Pancreas (tissue), 10 donors: Measurements from ENCODE around the gene SLC43A2. TPM values are rescaled to one million over a fixed set of nuclear protein-coding genes. Genes with fewer than 3 reads are reported as not detected.
"Not testable (repeated sequence)": the region's sequence is repeated elsewhere in the genome, so short reads cannot be mapped to it uniquely, and the experiment has no call there.

Experiments
- ATAC-seq, 4 donors: fragments of 200-7000 bp; cut with Tn5 transposase; one replicate each; pipeline versions ENCODE4 v1.8.0 to v1.9.1; 2020; ENCODE audit warnings: mild to moderate bottlenecking in 4 of 4, moderate library complexity in 4 of 4
- DNase-seq, 6 donors: peaks; one replicate each; pipeline ENCODE4 v3.0.0-alpha.2; 2020
- FAIRE-seq: peaks from 2 replicates; lab custom pipeline; 2012; peaks lifted over from hg19 to GRCh38; lab: Jason Lieb, UNC
- H3K27ac ChIP-seq, 4 donors: fragments of 200-600 bp; sonication (generic); 1 replicate in 3 of 4; 2 replicates in 1 of 4; pipeline versions ENCODE4 v1.5.0 to v1.8.0; 2020
- H3K27me3 ChIP-seq, 4 donors: fragments of 200-600 bp; one replicate each; pipeline ENCODE4 v1.8.0; 2021
- H3K36me3 ChIP-seq, 3 donors: fragments of 200-600 bp; sonication (generic) in 1 of 3; one replicate each; pipeline versions ENCODE4 v1.5.0 to v1.8.0; 2020 to 2021
- H3K4me1 ChIP-seq, 3 donors: fragments of 200-600 bp; one replicate each; pipeline ENCODE4 v1.8.0; 2021
- H3K4me3 ChIP-seq, 4 donors: fragments of 200-600 bp; sonication (generic) in 2 of 4; one replicate each; pipeline versions ENCODE4 v1.5.0 to v1.8.0; 2020 to 2021
- H3K9me3 ChIP-seq, 4 donors: fragments of 200-600 bp; one replicate each; pipeline ENCODE4 v1.8.0; 2021
- WGBS, 2 donors: extraction: QIAGEN DNeasy Blood & Tissue Kit; methylation state at CpG; one replicate each; pipeline ENCODE4 v1.1.7; 2013; 5-methylcytosine and 5-hydroxymethylcytosine counted together
- intact Hi-C, 3 donors: fragments of 100-400 bp; cut with DNase I; formaldehyde crosslinking; loops; one replicate each; pipeline versions ENCODE4 v1.11.1 to v1.14.2; 2022
- polyA plus RNA-seq, 2 donors: library from polyadenylated mRNA; stranded (reverse); fragments of 200-250 nt; gene quantifications; one replicate each; pipeline ENCODE4 v1.2.3, GENCODE V29; 2013
- total RNA-seq, 6 donors: library from RNA; stranded (reverse); fragmentation: NEBNext Ultra II Directional in 4 of 6; extraction: Animal tissue kit (Norgen Biotek cat#: 25700) in 4 of 6; gene quantifications; one replicate each; pipeline versions ENCODE4 v1.2.1 to v1.2.4, GENCODE V29; 2021 to 2023
- TF ChIP-seq, protein P1 (sequence below), 4 donors: fragments of 200-600 bp; sonication (generic) in 3 of 4; IDR thresholded peaks; one replicate each; pipeline versions ENCODE4 v1.5.0 to v1.8.0; 2021; ENCODE audit warnings: antibody characterized with exemption in 4 of 4
- donor health status: healthy with polysubstance abuse.
- donor health status: DM: no; HTN: no; CAD: no; lungs with moderate emphysema.
- donor health status: DM: no; HTN: no; CAD: no.
- donor health status: control.
- donor health status: control.
- donor health status: Bipolar disorder and iron deficiency.
- donor health status: DM: yes; HTN: yes; CAD: no.
- donor health status: DM: no; HTN: no; CAD: no.
- donor health status: DM: no; HTN: no; CAD: no.
- donor health status: DM: yes; HTN: yes; CAD: no.

SLC43A2 gene
- total and polyA plus RNA-seq, 8 donors = 2.6 to 14.5 (median 9.8) TPM

DNA sequence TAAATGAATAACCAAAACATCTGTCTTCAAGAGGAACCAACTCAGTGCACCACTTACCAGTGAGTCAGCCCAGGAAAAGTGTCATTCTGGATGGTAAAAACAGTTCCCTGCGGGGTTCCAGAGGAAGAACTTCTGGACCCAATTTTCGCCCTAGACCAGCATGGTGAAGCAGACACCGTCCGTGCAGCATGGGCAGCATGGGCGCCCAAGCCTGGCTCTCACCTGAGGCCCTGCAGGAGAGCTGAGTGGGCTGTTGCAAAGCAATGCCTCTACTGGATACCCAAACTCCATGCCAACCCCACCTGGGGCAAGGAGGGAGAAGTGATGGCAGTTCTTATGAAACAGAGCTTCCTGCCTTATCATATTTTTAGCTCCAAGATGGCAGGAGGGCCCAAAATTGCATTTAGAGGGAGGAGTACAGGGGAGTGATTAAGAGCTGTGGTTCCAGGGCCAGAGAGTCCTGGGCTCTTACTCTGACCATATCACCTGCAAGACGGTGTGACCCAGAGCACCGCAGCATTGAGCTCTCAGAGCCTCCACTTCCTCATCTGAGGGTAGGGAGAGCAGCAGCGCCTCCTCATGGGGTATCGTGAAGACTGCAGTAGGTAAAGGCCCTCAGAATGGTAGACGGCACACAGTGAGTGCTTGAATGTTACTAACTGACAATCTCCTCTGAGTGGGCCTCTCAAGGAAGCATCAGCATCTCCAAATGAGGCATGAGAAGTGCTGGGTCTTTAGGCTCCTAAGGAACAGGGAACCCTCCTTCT, 95.6 kb downstream of the SLC43A2 start:
- H3K27me3 ChIP-seq = no peaks in the 10 kb centered on the region
- H3K4me3 ChIP-seq = no peak overlapping the region
- peaks cover 0 to 31% (median 3%) of the 10 kb centered on the region in 3 donors for H3K36me3 ChIP-seq
- no peak overlapping the region for H3K27ac ChIP-seq
- intact Hi-C loops = no loop called here
- TF ChIP-seq, protein P1, sequence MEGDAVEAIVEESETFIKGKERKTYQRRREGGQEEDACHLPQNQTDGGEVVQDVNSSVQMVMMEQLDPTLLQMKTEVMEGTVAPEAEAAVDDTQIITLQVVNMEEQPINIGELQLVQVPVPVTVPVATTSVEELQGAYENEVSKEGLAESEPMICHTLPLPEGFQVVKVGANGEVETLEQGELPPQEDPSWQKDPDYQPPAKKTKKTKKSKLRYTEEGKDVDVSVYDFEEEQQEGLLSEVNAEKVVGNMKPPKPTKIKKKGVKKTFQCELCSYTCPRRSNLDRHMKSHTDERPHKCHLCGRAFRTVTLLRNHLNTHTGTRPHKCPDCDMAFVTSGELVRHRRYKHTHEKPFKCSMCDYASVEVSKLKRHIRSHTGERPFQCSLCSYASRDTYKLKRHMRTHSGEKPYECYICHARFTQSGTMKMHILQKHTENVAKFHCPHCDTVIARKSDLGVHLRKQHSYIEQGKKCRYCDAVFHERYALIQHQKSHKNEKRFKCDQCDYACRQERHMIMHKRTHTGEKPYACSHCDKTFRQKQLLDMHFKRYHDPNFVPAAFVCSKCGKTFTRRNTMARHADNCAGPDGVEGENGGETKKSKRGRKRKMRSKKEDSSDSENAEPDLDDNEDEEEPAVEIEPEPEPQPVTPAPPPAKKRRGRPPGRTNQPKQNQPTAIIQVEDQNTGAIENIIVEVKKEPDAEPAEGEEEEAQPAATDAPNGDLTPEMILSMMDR (IDR thresholded peaks at IDR 0.05) = no peak
- FAIRE-seq = no peak
- WGBS, 2 donors = 85 to 86% methylated on average over 10 of the region's 10 CpGs
- peak in 2 of 4 donors; percentile 42 to 55 for ATAC-seq
- no peak for DNase-seq
- H3K9me3 ChIP-seq = no peaks in the 10 kb centered on the region
- H3K4me1 ChIP-seq = no peaks in the 10 kb centered on the region

DNA sequence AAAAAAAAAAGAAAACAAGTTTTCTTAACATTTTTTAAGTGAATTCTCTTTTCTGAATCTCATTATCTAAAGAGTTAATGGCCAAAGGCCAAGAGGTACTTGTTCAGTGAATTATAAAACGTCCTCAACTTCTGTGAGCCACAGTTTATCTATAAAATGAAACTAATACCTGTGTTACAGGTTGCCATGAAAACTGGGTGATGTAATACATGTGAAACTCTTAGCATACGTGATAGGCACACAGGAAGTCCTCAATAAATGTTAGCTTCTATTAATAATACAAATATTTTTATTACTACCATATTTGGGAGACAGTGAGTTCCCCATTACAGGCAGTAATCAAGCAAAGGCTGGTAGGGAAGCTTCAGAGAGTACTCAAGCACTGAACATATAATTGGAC, 98.8 kb downstream of the SLC43A2 start:
- ATAC-seq = no peak
- Histone ChIP-seq H3K27ac (no peak overlapping the region), H3K27me3 (no peaks in the 10 kb centered on the region), H3K36me3 (peaks cover 0 to 26% (median 3%) of the 10 kb centered on the region in 3 donors), H3K4me3 (no peak overlapping the region), H3K9me3 (no peaks in the 10 kb centered on the region), H3K4me1 (no peaks in the 10 kb centered on the region)
- FAIRE-seq = no peak
- TF ChIP-seq, protein P1 (IDR thresholded peaks at IDR 0.05) = no peak
- DNase-seq = no peak
- 31 to 33% methylated on average over 2 of the region's 2 CpGs for WGBS, 2 donors
- intact Hi-C loops = no loop called here

DNA sequence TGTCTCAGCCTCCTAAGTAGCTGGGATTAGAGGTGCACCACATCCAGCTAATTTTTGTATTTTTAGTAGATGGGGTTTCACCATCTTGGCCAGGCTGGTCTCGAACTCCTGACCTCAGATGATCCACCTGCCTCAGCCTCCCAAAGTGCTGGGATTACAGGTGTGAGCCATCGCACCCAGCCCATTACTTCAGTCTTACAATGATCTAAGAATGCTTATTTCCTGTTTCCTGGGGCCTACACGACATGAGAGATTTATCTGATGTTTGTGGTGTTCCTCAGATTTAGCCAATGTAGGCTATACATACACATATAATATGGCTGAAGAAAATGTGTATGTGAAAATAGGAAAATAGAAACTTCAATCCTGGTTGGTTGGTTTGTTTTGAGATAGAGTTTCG, 101.8 kb downstream of the SLC43A2 start:
- intact Hi-C loops, FAIRE-seq, H3K4me1 ChIP-seq, H3K36me3 ChIP-seq, DNase-seq, H3K27me3 ChIP-seq, H3K9me3 ChIP-seq, H3K27ac ChIP-seq, H3K4me3 ChIP-seq, ATAC-seq: not testable (repeated sequence)
- WGBS, 2 donors = 82 to 92% methylated on average over 4 of the region's 4 CpGs

DNA sequence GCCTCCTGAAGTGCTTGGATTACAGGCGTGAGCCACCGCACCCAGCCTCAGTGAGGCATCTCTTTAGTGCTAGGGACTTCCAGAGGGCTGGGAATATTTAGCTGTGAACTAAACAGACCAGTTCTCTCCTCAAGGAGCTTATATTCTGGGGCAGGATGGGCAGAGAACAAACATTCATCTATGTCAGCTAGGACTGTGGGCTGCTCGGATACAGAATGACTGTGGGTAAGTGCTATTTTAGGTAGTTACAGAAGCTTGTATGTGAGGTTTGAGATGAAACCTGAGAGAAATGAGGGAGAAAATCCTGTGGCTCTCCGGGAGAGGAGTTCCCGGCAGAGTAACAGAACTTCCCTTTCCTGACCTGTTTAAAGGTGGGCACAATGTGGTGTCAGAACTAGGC, 106.0 kb downstream of the SLC43A2 start:
- Histone ChIP-seq H3K27me3 (no peaks in the 10 kb centered on the region), H3K36me3 (no peaks in the 10 kb centered on the region), H3K4me3 (no peak overlapping the region), H3K9me3 (no peaks in the 10 kb centered on the region), H3K4me1 (peaks cover 0 to 5% (median 3%) of the 10 kb centered on the region in 3 donors), H3K27ac (no peak overlapping the region)
- 94 to 96% methylated on average over 5 of the region's 5 CpGs for WGBS, 2 donors
- no peak for ATAC-seq
- no peak for DNase-seq
- FAIRE-seq = no peak
- TF ChIP-seq, protein P1 (IDR thresholded peaks at IDR 0.05) = no peak
- intact Hi-C loops = no loop called here

DNA sequence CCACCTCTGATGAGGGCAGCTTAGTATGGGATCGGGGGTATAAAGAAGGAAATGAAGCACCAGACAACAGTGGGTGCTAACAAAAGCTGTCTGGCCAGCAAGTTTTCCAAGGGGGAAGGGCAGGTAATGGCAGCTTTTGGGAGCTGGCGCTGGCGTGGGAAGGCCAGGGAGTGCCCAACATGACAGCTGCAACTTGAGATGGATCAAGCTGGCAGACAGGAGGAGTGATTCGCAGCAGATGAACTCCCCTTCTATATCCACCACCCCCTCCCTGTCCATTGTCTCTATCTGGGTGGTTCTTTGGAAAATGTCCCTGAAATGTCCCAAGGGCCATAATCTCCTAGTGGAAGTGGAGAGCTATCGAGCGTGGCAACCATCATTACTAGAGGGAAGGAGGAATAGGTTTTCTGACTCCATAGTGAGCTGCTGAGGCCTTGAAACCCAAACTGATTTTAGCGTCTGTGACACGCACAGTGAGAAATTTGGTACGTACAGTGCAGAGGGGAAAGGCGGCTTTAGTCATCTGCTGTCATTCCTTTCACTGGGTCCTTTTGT, 107.5 kb downstream of the SLC43A2 start:
- FAIRE-seq (no peak), ATAC-seq (no peak), DNase-seq (no peak)
- Histone ChIP-seq H3K9me3 (no peaks in the 10 kb centered on the region), H3K27ac (no peak overlapping the region), H3K27me3 (no peaks in the 10 kb centered on the region), H3K4me1 (peaks cover 0 to 7% (median 5%) of the 10 kb centered on the region in 3 donors), H3K4me3 (no peak overlapping the region), H3K36me3 (no peaks in the 10 kb centered on the region)
- intact Hi-C loops = no loop called here
- WGBS, 2 donors = 89% methylated on average over 10 of the region's 10 CpGs
- TF ChIP-seq, protein P1 (IDR thresholded peaks at IDR 0.05) = no peak
